OCI-LY7 (cell line): ENCODE results near the gene NUFIP1.

Experiments used
- EZH2phosphoT487 ChIP-seq: fragments of 200-600 bp; sonication (generic); IDR thresholded peaks from 2 replicates; pipeline ENCODE4 v1.6.1; 2018; ENCODE audit warnings: low read depth, borderline replicate concordance, mild to moderate bottlenecking, mixed run types, antibody characterized with exemption, low read length, moderate library complexity, mixed read lengths
- TF ChIP-seq, protein P1 (sequence below): fragments of 200-600 bp; sonication (generic); conservative IDR thresholded peaks from 2 replicates; pipeline ENCODE4 v1.5.1; 2014; ENCODE audit warnings: mild to moderate bottlenecking, antibody characterized with exemption, low read length, moderate library complexity, mixed read lengths

DNA sequence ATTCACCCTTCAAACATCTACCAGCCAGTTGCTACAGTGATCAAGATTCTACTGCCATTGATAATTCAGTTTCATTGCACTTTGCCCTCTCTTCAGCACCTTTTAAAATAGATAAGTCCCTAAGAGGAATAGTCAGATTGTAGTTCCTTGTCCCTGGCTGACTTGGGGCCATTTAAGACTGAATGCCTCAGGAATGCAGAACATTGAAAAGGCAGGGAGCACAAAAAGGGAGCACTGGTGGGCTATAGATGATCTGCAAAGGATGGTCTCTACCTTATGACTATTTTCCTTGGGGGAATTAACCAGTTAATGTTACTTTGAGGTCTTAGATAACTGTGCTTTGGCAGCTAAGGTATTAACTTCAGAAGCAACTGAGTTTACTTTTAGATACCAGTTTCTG lies 46.9 kb upstream of the NUFIP1 start:
- TF ChIP-seq, protein P1, sequence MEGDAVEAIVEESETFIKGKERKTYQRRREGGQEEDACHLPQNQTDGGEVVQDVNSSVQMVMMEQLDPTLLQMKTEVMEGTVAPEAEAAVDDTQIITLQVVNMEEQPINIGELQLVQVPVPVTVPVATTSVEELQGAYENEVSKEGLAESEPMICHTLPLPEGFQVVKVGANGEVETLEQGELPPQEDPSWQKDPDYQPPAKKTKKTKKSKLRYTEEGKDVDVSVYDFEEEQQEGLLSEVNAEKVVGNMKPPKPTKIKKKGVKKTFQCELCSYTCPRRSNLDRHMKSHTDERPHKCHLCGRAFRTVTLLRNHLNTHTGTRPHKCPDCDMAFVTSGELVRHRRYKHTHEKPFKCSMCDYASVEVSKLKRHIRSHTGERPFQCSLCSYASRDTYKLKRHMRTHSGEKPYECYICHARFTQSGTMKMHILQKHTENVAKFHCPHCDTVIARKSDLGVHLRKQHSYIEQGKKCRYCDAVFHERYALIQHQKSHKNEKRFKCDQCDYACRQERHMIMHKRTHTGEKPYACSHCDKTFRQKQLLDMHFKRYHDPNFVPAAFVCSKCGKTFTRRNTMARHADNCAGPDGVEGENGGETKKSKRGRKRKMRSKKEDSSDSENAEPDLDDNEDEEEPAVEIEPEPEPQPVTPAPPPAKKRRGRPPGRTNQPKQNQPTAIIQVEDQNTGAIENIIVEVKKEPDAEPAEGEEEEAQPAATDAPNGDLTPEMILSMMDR = no peak
- no peak for TF ChIP-seq EZH2phosphoT487
